ENCODE data around the gene FBXL15. TPM values are rescaled to one million over a fixed set of nuclear protein-coding genes. Genes with fewer than 3 reads are reported as not detected.

Gene FBXL15
- total and polyA plus RNA-seq, 2 donors (not counting 3 experiments of a cell fraction or from before 2014, with no cell fraction given), result 9.9 to 15.3 TPM

DNA sequence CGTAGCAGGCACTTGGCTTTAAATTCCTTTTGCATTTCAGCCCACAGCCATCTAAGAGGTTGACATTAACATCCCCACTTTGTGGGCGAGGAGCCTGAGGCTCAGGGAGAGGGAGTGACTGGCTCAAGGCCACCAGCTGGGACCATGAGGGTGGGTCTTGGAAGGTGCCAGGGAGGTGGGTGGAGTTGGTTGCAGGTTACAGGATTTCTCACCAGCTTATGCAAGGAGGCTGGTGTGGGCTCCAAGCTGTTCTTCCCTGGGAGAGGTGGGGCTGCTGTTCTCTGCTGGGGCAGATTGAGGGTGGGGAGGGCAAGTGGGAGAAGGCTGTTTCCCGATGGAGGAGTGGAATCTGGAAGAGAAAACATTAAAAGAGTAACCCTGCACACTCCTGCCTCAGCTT lies 44.8 kb downstream of the FBXL15 start:
- Histone ChIP-seq H3K9me3 (replicated peaks; ENCODE audit: control insufficient read depth, insufficient read depth, low read length) (no peaks in the 10 kb centered on the region), H4K20me1 (replicated peaks; ENCODE audit: control insufficient read depth, extremely low read depth, insufficient read depth, low read length) (no peaks in the 10 kb centered on the region), H3K27ac (ENCODE audit: insufficient read depth, low read depth, low read length) (no peak overlapping the region), H3K27me3 (ENCODE audit: control insufficient read depth in 2 of 2, insufficient read depth in 2 of 2, low read length in 2 of 2) (peaks cover 0 to 4% of the 10 kb centered on the region in 2 experiments), H3K4me3 (replicated peaks in 1 of 3; ENCODE audit: insufficient read depth in 1 of 3, low read depth in 1 of 3, low read length in 3 of 3) (no peak overlapping the region), H3K4me1 (ENCODE audit: control insufficient read depth, extremely low read depth, insufficient read depth, low read length) (peaks cover 7% of the 10 kb centered on the region), H2AFZ (ENCODE audit: low read depth, low read length) (no peak overlapping the region), H3K9me1 (replicated peaks; ENCODE audit: control insufficient read depth, extremely low read depth, insufficient read depth, low read length) (no peaks in the 10 kb centered on the region), H3K36me3 (ENCODE audit: control insufficient read depth in 2 of 2, extremely low read depth in 1 of 2, insufficient read depth in 2 of 2, low read length in 2 of 2) (no peaks in the 10 kb centered on the region), H3K79me2 (ENCODE audit: control insufficient read depth, insufficient read depth, low read length) (no peaks in the 10 kb centered on the region), H3K9ac (replicated peaks; ENCODE audit: extremely low read depth, insufficient read depth, low read length) (no peak overlapping the region), H3K4me2 (ENCODE audit: insufficient read depth, low read length) (no peak overlapping the region)
- TF ChIP-seq POLR2A (IDR thresholded peaks at IDR 0.05; ENCODE audit: low read depth, low read length), result no peak
- no peak for TF ChIP-seq EZH2 (IDR thresholded peaks at IDR 0.05; ENCODE audit: borderline replicate concordance, low read depth, low read length, severe bottlenecking)
- TF ChIP-seq JUN (IDR thresholded peaks at IDR 0.05; ENCODE audit: borderline replicate concordance, insufficient read depth, insufficient read length, low read depth), result no peak
- no peak for TF ChIP-seq MYC (IDR thresholded peaks at IDR 0.05; ENCODE audit: low read depth, low read length)
- no peak for TF ChIP-seq POLR2AphosphoS5 (IDR thresholded peaks at IDR 0.05; ENCODE audit: insufficient read depth, low read depth, low read length)
- TF ChIP-seq, protein P1, sequence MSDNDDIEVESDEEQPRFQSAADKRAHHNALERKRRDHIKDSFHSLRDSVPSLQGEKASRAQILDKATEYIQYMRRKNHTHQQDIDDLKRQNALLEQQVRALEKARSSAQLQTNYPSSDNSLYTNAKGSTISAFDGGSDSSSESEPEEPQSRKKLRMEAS (IDR thresholded peaks at IDR 0.05; ENCODE audit: insufficient read depth, insufficient read length), result no peak
- no TSS peak for BruUV-seq (replicated peaks)
- CTCF ChIA-PET, result no interaction called here
- dilution Hi-C loops (cut with MboI; ENCODE audit: extremely low pct_ligation_motif_present, low sequenced_read_pairs) (no loop called here), intact Hi-C loops (cut with micrococcal nuclease) (no loop called here)
- DNase-seq (ENCODE audit: low read depth, low spot score) (no peak), FAIRE-seq (no peak)
- POLR2A ChIA-PET, result no interaction called here

DNA sequence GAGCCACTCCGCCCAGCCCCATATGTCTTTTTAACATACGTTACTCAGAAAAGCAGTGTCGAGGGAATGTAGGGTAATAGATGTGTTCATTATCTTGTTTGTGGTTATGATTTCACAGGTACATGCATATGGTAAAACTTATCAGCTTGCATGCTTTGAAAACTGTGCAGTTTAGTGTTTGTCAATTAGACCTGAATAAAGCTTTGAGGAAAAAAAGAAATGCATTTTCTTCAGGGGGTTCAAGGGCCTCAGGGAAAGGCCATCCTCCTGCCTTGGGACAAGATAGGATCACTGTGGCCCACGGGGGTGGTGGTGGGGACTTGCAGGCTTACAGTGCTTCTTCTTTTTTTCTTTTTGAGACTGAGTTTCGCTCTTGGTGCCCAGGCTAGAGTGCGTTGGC lies 46.7 kb downstream of the FBXL15 start:
- no TSS peak for BruUV-seq (replicated peaks)
- Histone ChIP-seq H3K79me2 (ENCODE audit: control insufficient read depth, insufficient read depth, low read length) (no peaks in the 10 kb centered on the region), H3K9me1 (replicated peaks; ENCODE audit: control insufficient read depth, extremely low read depth, insufficient read depth, low read length) (no peaks in the 10 kb centered on the region), H3K36me3 (ENCODE audit: control insufficient read depth in 2 of 2, extremely low read depth in 1 of 2, insufficient read depth in 2 of 2, low read length in 2 of 2) (no peaks in the 10 kb centered on the region), H3K9ac (replicated peaks; ENCODE audit: extremely low read depth, insufficient read depth, low read length) (no peak overlapping the region), H2AFZ (ENCODE audit: low read depth, low read length) (no peak overlapping the region), H3K4me2 (ENCODE audit: insufficient read depth, low read length) (no peak overlapping the region), H3K9me3 (replicated peaks; ENCODE audit: control insufficient read depth, insufficient read depth, low read length) (no peaks in the 10 kb centered on the region), H3K27me3 (ENCODE audit: control insufficient read depth in 2 of 2, insufficient read depth in 2 of 2, low read length in 2 of 2) (peaks cover 0 to 4% of the 10 kb centered on the region in 2 experiments), H3K4me3 (replicated peaks in 1 of 3; ENCODE audit: insufficient read depth in 1 of 3, low read depth in 1 of 3, low read length in 3 of 3) (no peak overlapping the region), H4K20me1 (replicated peaks; ENCODE audit: control insufficient read depth, extremely low read depth, insufficient read depth, low read length) (no peaks in the 10 kb centered on the region), H3K27ac (ENCODE audit: insufficient read depth, low read depth, low read length) (no peak overlapping the region), H3K4me1 (ENCODE audit: control insufficient read depth, extremely low read depth, insufficient read depth, low read length) (no peaks in the 10 kb centered on the region)
- TF ChIP-seq GATA2 (IDR thresholded peaks at IDR 0.05; ENCODE audit: insufficient read depth, insufficient read length, low read depth, low read length) (no peak), MYC (IDR thresholded peaks at IDR 0.05; ENCODE audit: low read depth, low read length) (no peak), FOS (IDR thresholded peaks at IDR 0.05; ENCODE audit: borderline replicate concordance, insufficient read depth, low read length) (no peak), EZH2 (IDR thresholded peaks at IDR 0.05; ENCODE audit: borderline replicate concordance, low read depth, low read length, severe bottlenecking) (no peak), POLR2AphosphoS5 (IDR thresholded peaks at IDR 0.05; ENCODE audit: insufficient read depth, low read depth, low read length) (no peak), POLR2A (IDR thresholded peaks at IDR 0.05; ENCODE audit: low read depth, low read length) (no peak), JUN (IDR thresholded peaks at IDR 0.05; ENCODE audit: borderline replicate concordance, insufficient read depth, insufficient read length, low read depth) (no peak)
- TF ChIP-seq, protein P1 (IDR thresholded peaks at IDR 0.05; ENCODE audit: insufficient read depth, insufficient read length), result no peak
- TF ChIP-seq, protein P2, sequence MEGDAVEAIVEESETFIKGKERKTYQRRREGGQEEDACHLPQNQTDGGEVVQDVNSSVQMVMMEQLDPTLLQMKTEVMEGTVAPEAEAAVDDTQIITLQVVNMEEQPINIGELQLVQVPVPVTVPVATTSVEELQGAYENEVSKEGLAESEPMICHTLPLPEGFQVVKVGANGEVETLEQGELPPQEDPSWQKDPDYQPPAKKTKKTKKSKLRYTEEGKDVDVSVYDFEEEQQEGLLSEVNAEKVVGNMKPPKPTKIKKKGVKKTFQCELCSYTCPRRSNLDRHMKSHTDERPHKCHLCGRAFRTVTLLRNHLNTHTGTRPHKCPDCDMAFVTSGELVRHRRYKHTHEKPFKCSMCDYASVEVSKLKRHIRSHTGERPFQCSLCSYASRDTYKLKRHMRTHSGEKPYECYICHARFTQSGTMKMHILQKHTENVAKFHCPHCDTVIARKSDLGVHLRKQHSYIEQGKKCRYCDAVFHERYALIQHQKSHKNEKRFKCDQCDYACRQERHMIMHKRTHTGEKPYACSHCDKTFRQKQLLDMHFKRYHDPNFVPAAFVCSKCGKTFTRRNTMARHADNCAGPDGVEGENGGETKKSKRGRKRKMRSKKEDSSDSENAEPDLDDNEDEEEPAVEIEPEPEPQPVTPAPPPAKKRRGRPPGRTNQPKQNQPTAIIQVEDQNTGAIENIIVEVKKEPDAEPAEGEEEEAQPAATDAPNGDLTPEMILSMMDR (IDR thresholded peaks at IDR 0.05; ENCODE audit: extremely low read depth in 1 of 2, insufficient read depth in 1 of 2, low read depth in 1 of 2, low read length in 2 of 2), result no peak
- dilution Hi-C loops (cut with MboI; ENCODE audit: extremely low pct_ligation_motif_present, low sequenced_read_pairs) (no loop called here), intact Hi-C loops (cut with micrococcal nuclease) (no loop called here)
- POLR2A ChIA-PET, result no interaction called here
- CTCF ChIA-PET, result no interaction called here
- FAIRE-seq (no peak), DNase-seq (ENCODE audit: low read depth, low spot score) (no peak)
